Heart right ventricle (tissue), 16 donors: ENCODE data around the gene SLC10A3. TPM values are rescaled to one million over a fixed set of nuclear protein-coding genes. Genes with fewer than 3 reads are reported as not detected.

ENCODE experiments used
- ATAC-seq, 8 donors: fragments of 200-7000 bp; cut with Tn5 transposase; one replicate each; pipeline ENCODE4 v1.9.1; 2020; ENCODE audit warnings: mild to moderate bottlenecking in 8 of 8, moderate library complexity in 8 of 8, moderate number of reproducible peaks in 1 of 8
- DNase-seq, 2 donors: peaks; one replicate each; pipeline ENCODE4 v3.0.0-alpha.2; 2020
- H3K27ac ChIP-seq, 10 donors: fragments of 200-600 bp; sonication (generic) in 2 of 10; one replicate each; pipeline versions ENCODE4 v1.5.0 to v1.8.0; 2020 to 2022; ENCODE audit warnings: mild to moderate bottlenecking in 3 of 10
- H3K27me3 ChIP-seq, 7 donors: fragments of 200-600 bp; one replicate each; pipeline ENCODE4 v1.8.0; 2021 to 2022; ENCODE audit warnings: mild to moderate bottlenecking in 2 of 7
- H3K36me3 ChIP-seq, 9 donors: fragments of 200-600 bp; sonication (generic) in 1 of 9; one replicate each; pipeline versions ENCODE4 v1.5.0 to v1.8.0; 2020 to 2022; ENCODE audit warnings: mild to moderate bottlenecking in 2 of 9
- H3K4me1 ChIP-seq, 9 donors: fragments of 200-600 bp; sonication (generic) in 1 of 9; one replicate each; pipeline versions ENCODE4 v1.5.0 to v1.8.0; 2020 to 2022; ENCODE audit warnings: mild to moderate bottlenecking in 4 of 9
- H3K4me3 ChIP-seq, 10 donors: fragments of 200-600 bp; sonication (generic) in 2 of 10; one replicate each; pipeline versions ENCODE4 v1.5.0 to v1.8.0; 2020 to 2022; ENCODE audit warnings: mild to moderate bottlenecking in 7 of 10, moderate library complexity in 2 of 10
- H3K9me3 ChIP-seq, 11 donors: fragments of 200-600 bp in 10 of 11; sonication (generic) in 2 of 11; one replicate each; pipeline versions ENCODE4 v1.5.0 to v1.8.0; 2013 to 2022; ENCODE audit warnings: mild to moderate bottlenecking in 2 of 11, control low read depth in 1 of 11, moderate library complexity in 1 of 11
- CTCF ChIP-seq, 9 donors: fragments of 200-600 bp; sonication (generic) in 2 of 9; IDR thresholded peaks; one replicate each; pipeline versions ENCODE4 v1.5.0 to v1.8.0; 2021 to 2022; ENCODE audit warnings: antibody characterized with exemption in 9 of 9, mild to moderate bottlenecking in 5 of 9, moderate library complexity in 1 of 9
- WGBS, 2 donors: extraction: QIAGEN DNeasy Blood & Tissue Kit; methylation state at CpG; one replicate each; pipeline ENCODE4 v1.1.7; 2013; ENCODE audit warnings: inconsistent platforms in 1 of 2; 5-methylcytosine and 5-hydroxymethylcytosine counted together
- intact Hi-C, 10 donors: fragments of 100-400 bp; cut with DNase I; formaldehyde crosslinking; loops; one replicate each; pipeline versions ENCODE4 v1.11.1 to v1.14.2; 2022
- polyA plus RNA-seq, 2 donors: library from polyadenylated mRNA; stranded (reverse); fragments of 200-250 nt; gene quantifications; one replicate each; pipeline ENCODE4 v1.2.3, GENCODE V29; 2013
- total RNA-seq, 10 donors: library from RNA; stranded (reverse); fragmentation: NEBNext Ultra II Directional in 3 of 10; extraction: Animal tissue kit (Norgen Biotek cat#: 25700) in 3 of 10; gene quantifications; one replicate each; pipeline versions ENCODE4 v1.2.1 to v1.2.4, GENCODE V29; 2021 to 2023
- donor health status: Arrhythmogenic right ventricular cardiomyopathy.
- donor health status: ischemic (EF 13 %, LVEDD 7.1; RV severe dilation, severe dysfunction).
- donor health status: healthy with polysubstance abuse.
- donor health status: DM: no; HTN: yes; CAD: no.
- donor health status: DM: no; HTN: no; CAD: no.
- donor health status: ischemic (EF 25% LVEDD 6.9; RV normal size, moderate dysfunction).
- donor health status: ischemic (EF 25% LVEDD 5.7; RV mildly dilated, moderate dysfunction).
- donor health status: healthy.
- donor health status: DM: yes; HTN: yes; CAD: no.
- donor health status: Ischemic cardiomyopathy.
- donor health status: ischemic (EF 35%, LVEDD 5.7; RV mildly dilated, moderate dysfunction).
- donor health status: nonischemic (EF 11% LVEDD 7.7; RV severe dilation, severe dysfunction).
- donor health status: DM: yes; HTN: yes; CAD: no.
- donor health status: PGD.
- donor health status: ischemic (EF 29% LVEDD 5.4; RV normal size, mild dysfunction).
- donor health status: nonischemic (EF 23%, LVEDD 6.1; RV moderate dilation, normal function).

SLC10A3 gene
- total and polyA plus RNA-seq, 12 donors, result 8.7 to 38.1 (median 12.1) TPM

- WGBS, 2 donors, result 2 to 3% methylated on average over 9 to 62 of the region's 88 CpGs
Measured at GRCh38 chrX:154458116-154458953, 32.1 kb downstream of the SLC10A3 start, which contains the start of gene PLXNA3. Gene PLXNA3, plus strand, starts transcription at chrX:154458281. Its CDS starts 1,903 bp downstream, at chrX:154460184.

GRCh38 chrX:154457491-154458115, 32.8 kb downstream of the SLC10A3 start:
- H3K4me3 ChIP-seq, result peak overlapping the region in 9 of 10 donors; percentile 52 to 71 (median 62)
- TF ChIP-seq CTCF (IDR thresholded peaks at IDR 0.05), result no peak
- DNase-seq (peak; percentile 9 to 36), ATAC-seq (peak in 7 of 8 donors; percentile 16 to 57 (median 43))
- H3K27ac ChIP-seq, result peak overlapping the region in 9 of 10 donors; percentile 25 to 84 (median 64)
- WGBS, 2 donors, result 7 to 10% methylated on average over 22 to 37 of the region's 65 CpGs
- H3K4me1 ChIP-seq, result peaks cover 0 to 9% (median 5%) of the 10 kb centered on the region in 9 donors
- H3K9me3 ChIP-seq, result no peaks in the 10 kb centered on the region
- peaks cover 0 to 17% (median 0%) of the 10 kb centered on the region in 9 donors for H3K36me3 ChIP-seq
- intact Hi-C loops, result loop anchor here in 1 of 10 donors (10.0 kb wide), 1 partner anchor 57 kb away; the partner anchor contains the start of gene FAM3A
- H3K27me3 ChIP-seq, result peaks cover 0 to 12% (median 0%) of the 10 kb centered on the region in 7 donors

More at GRCh38 chrX:154458116-154458953, 32.1 kb downstream of the SLC10A3 start, which contains the start of gene PLXNA3:
- Histone ChIP-seq H3K9me3 (no peaks in the 10 kb centered on the region), H3K27me3 (peaks cover 0 to 6% (median 0%) of the 10 kb centered on the region in 7 donors), H3K27ac (peak within 1 kb of the TSS; percentile 43 to 84 (median 66)), H3K4me3 (peak within 1 kb of the TSS; percentile 21 to 71 (median 62)), H3K36me3 (peaks cover 0 to 11% (median 0%) of the 10 kb centered on the region in 9 donors), H3K4me1 (peaks cover 0 to 9% (median 5%) of the 10 kb centered on the region in 9 donors)
- peak; percentile 35 to 86 (median 56) for ATAC-seq
- TF ChIP-seq CTCF (IDR thresholded peaks at IDR 0.05), result no peak
- intact Hi-C loops, result loop anchor here in 1 of 10 donors (10.0 kb wide), 1 partner anchor 56 kb away; the partner anchor contains the start of gene FAM3A
- peak; percentile 14 to 54 for DNase-seq

- no peak for DNase-seq
- Histone ChIP-seq H3K9me3 (no peaks in the 10 kb centered on the region), H3K36me3 (peaks cover 0 to 39% (median 7%) of the 10 kb centered on the region in 9 donors), H3K4me1 (no peaks in the 10 kb centered on the region), H3K4me3 (no peak overlapping the region), H3K27ac (no peak overlapping the region), H3K27me3 (peaks cover 0 to 12% (median 0%) of the 10 kb centered on the region in 7 donors)
- intact Hi-C loops, result loop anchor here in 1 of 10 donors (10.0 kb wide), 1 partner anchor 62 kb away; the partner anchor contains the start of gene FAM3A
- WGBS, 2 donors, result 85 to 93% methylated on average over 9 of the region's 9 CpGs
- no peak for TF ChIP-seq CTCF (IDR thresholded peaks at IDR 0.05)
- no peak for ATAC-seq
Measured at GRCh38 chrX:154452823-154453222, 37.6 kb downstream of the SLC10A3 start.

- intact Hi-C loops, result loop anchor here in 1 of 10 donors (10.0 kb wide), 1 partner anchor 64 kb away; the partner anchor contains the start of gene FAM3A
- H3K27me3 ChIP-seq, result peaks cover 0 to 5% (median 0%) of the 10 kb centered on the region in 7 donors
- DNase-seq (no peak), ATAC-seq (no peak)
- no peak for TF ChIP-seq CTCF (IDR thresholded peaks at IDR 0.05)
- WGBS, 2 donors, result 94 to 96% methylated on average over 15 to 17 of the region's 17 CpGs
- no peak overlapping the region for H3K4me3 ChIP-seq
- H3K36me3 ChIP-seq, result peaks cover 0 to 54% (median 7%) of the 10 kb centered on the region in 9 donors
- H3K4me1 ChIP-seq, result peaks cover 0 to 7% (median 2%) of the 10 kb centered on the region in 9 donors
- no peak overlapping the region for H3K27ac ChIP-seq
- H3K9me3 ChIP-seq, result no peaks in the 10 kb centered on the region
Measured at GRCh38 chrX:154450312-154450711, 40.1 kb downstream of the SLC10A3 start.
